ENCODE results near the gene MAPK1. TPM values are rescaled to one million over a fixed set of nuclear protein-coding genes. Genes with fewer than 3 reads are reported as not detected.

The MAPK1 gene
- total RNA-seq, 1 donor from 2014 or later, result 148 TPM

- Histone ChIP-seq H3K36me3 (ENCODE audit: insufficient read depth, low read length) (no peaks in the 10 kb centered on the region), H2AFZ (ENCODE audit: low read depth, low read length) (peak overlapping the region; percentile 89), H3K4me1 (ENCODE audit: insufficient read depth, low read length) (peaks cover 2% of the 10 kb centered on the region), H3K79me2 (ENCODE audit: insufficient read depth, low read length) (no peaks in the 10 kb centered on the region), H3K27ac (ENCODE audit: low read depth, low read length) (no peak overlapping the region), H3K9me3 (ENCODE audit: insufficient read depth, low read depth, low read length) (no peaks in the 10 kb centered on the region), H3K4me2 (ENCODE audit: low read length) (peak overlapping the region; percentile 86), H4K20me1 (ENCODE audit: insufficient read depth, low read length) (no peaks in the 10 kb centered on the region), H3K9ac (ENCODE audit: low read length) (peak overlapping the region; percentile 31), H3K27me3 (ENCODE audit: insufficient read depth, low read length) (no peaks in the 10 kb centered on the region), H3K4me3 (ENCODE audit: insufficient read depth, low read depth, low read length) (peak overlapping the region; percentile 56)
- DNase-seq (ENCODE audit: low read depth) (no peak), FAIRE-seq (no peak)
- Mint-ChIP-seq H3K4me1 (ENCODE audit: low read depth, unreplicated experiment) (no peaks in the 10 kb centered on the region), H3K27ac (ENCODE audit: unreplicated experiment) (no peak overlapping the region), H3K36me3 (ENCODE audit: low read depth, unreplicated experiment) (no peaks in the 10 kb centered on the region), H3K27me3 (ENCODE audit: low read depth, unreplicated experiment) (peaks cover 27% of the 10 kb centered on the region), H3K9me3 (ENCODE audit: unreplicated experiment) (no peaks in the 10 kb centered on the region), H3K4me3 (ENCODE audit: unreplicated experiment) (no peak overlapping the region)
- TF ChIP-seq EZH2 (IDR thresholded peaks at IDR 0.05; ENCODE audit: insufficient read depth, low read length) (no peak), CTCF (IDR thresholded peaks at IDR 0.05; ENCODE audit: insufficient read depth, low read depth, low read length) (no peak)
Observed at GRCh38 chr22:21736084-21736642, 131.3 kb downstream of the MAPK1 start.

- Mint-ChIP-seq H3K27ac (ENCODE audit: unreplicated experiment) (no peak within 1 kb of the TSS), H3K9me3 (ENCODE audit: unreplicated experiment) (no peaks in the 10 kb centered on the region), H3K4me3 (ENCODE audit: unreplicated experiment) (peak within 1 kb of the TSS; percentile 86), H3K36me3 (ENCODE audit: low read depth, unreplicated experiment) (no peaks in the 10 kb centered on the region), H3K4me1 (ENCODE audit: low read depth, unreplicated experiment) (no peaks in the 10 kb centered on the region), H3K27me3 (ENCODE audit: low read depth, unreplicated experiment) (peaks cover 25% of the 10 kb centered on the region)
- H3K27me3 ChIP-seq (ENCODE audit: insufficient read depth, low read length), result no peaks in the 10 kb centered on the region
- H2AFZ ChIP-seq (ENCODE audit: low read depth, low read length), result peak within 1 kb of the TSS; percentile 89
- H3K36me3 ChIP-seq (ENCODE audit: insufficient read depth, low read length), result no peaks in the 10 kb centered on the region
- H3K9ac ChIP-seq (ENCODE audit: low read length), result peak within 1 kb of the TSS; percentile 71
- FAIRE-seq, result no peak
- H3K4me1 ChIP-seq (ENCODE audit: insufficient read depth, low read length), result peaks cover 2% of the 10 kb centered on the region
- DNase-seq (ENCODE audit: low read depth), result peak; percentile 88
- no peaks in the 10 kb centered on the region for H4K20me1 ChIP-seq (ENCODE audit: insufficient read depth, low read length)
- TF ChIP-seq CTCF (IDR thresholded peaks at IDR 0.05; ENCODE audit: insufficient read depth, low read depth, low read length) (no peak), EZH2 (IDR thresholded peaks at IDR 0.05; ENCODE audit: insufficient read depth, low read length) (no peak)
- H3K4me2 ChIP-seq (ENCODE audit: low read length), result peak within 1 kb of the TSS; percentile 86
- no peak within 1 kb of the TSS for H3K27ac ChIP-seq (ENCODE audit: low read depth, low read length)
- peak within 1 kb of the TSS; percentile 61 for H3K4me3 ChIP-seq (ENCODE audit: insufficient read depth, low read depth, low read length)
- H3K9me3 ChIP-seq (ENCODE audit: insufficient read depth, low read depth, low read length), result no peaks in the 10 kb centered on the region
- H3K79me2 ChIP-seq (ENCODE audit: insufficient read depth, low read length), result no peaks in the 10 kb centered on the region
Observed at GRCh38 chr22:21735200-21736083, 132.0 kb downstream of the MAPK1 start, which contains the start of gene YPEL1. TSS of gene YPEL1 (minus strand) at chr22:21735794. CDS start at chr22:21710744, 25,050 bp downstream.
